AG09319 (cell line): ENCODE results near the gene C1QA.
"Not testable (repeated sequence)": the region's sequence is repeated elsewhere in the genome, so short reads cannot be mapped to it uniquely, and the experiment has no call there.

Experiments
- DNase-seq: peaks from one replicate; pipeline ENCODE4 v3.0.0-alpha.2; 2010; ENCODE audit warnings: low read depth; ENCODE audit errors: extremely low read depth
- CTCF ChIP-seq: IDR thresholded peaks from 2 replicates; pipeline ENCODE4 v1.5.1; 2011; ENCODE audit warnings: low read depth, mild to moderate bottlenecking, inconsistent platforms, low read length, moderate library complexity

C1QA gene

GRCh38 chr1:22662318-22662717 lies 25.9 kb downstream of the C1QA start:
- TF ChIP-seq CTCF, result no peak
- no peak for DNase-seq

GRCh38 chr1:22662986-22663408 lies 26.6 kb downstream of the C1QA start:
- TF ChIP-seq CTCF, result no peak
- no peak for DNase-seq

GRCh38 chr1:22665752-22666151 lies 29.3 kb downstream of the C1QA start:
- peak; percentile 24 for TF ChIP-seq CTCF
- DNase-seq, result no peak

- no peak for DNase-seq
- TF ChIP-seq CTCF, result no peak
Observed at GRCh38 chr1:22666412-22666811, 30.0 kb downstream of the C1QA start.

- not testable (repeated sequence) for DNase-seq
Observed at GRCh38 chr1:22668840-22669239, 32.4 kb downstream of the C1QA start.

- no peak for DNase-seq
- TF ChIP-seq CTCF, result no peak
Observed at GRCh38 chr1:22670352-22670975, 34.0 kb downstream of the C1QA start.

GRCh38 chr1:22671999-22672398 lies 35.6 kb downstream of the C1QA start:
- no peak for TF ChIP-seq CTCF
- no peak for DNase-seq
